DOHH2 (cell line): ENCODE results near the gene ZKSCAN2.

Experiments
- H3F3A ChIP-seq: fragments of 200-600 bp; sonication (generic), shearing (Covaris generic); 2 replicates; pipeline ENCODE4 v1.6.0; 2016; ENCODE audit warnings: antibody characterized with exemption, mild to moderate bottlenecking; ENCODE audit not compliant: control insufficient read depth, insufficient read depth
- H3K27ac ChIP-seq: fragments of 200-600 bp; sonication (generic); 2 replicates; pipeline ENCODE4 v1.5.1; 2014; ENCODE audit warnings: low read depth, mild to moderate bottlenecking, low read length, moderate library complexity
- H3K27me3 ChIP-seq: fragments of 200-600 bp; sonication (generic); 2 replicates; pipeline ENCODE4 v1.6.1; 2014; ENCODE audit warnings: mild to moderate bottlenecking, low read length, mixed read lengths; ENCODE audit not compliant: control insufficient read depth
- H3K36me3 ChIP-seq: fragments of 200-600 bp; sonication (generic); 2 replicates; pipeline ENCODE4 v1.6.1; 2014; ENCODE audit warnings: mild to moderate bottlenecking, low read length, moderate library complexity, mixed read lengths; ENCODE audit not compliant: control insufficient read depth
- H3K4me1 ChIP-seq: fragments of 200-600 bp; sonication (generic); 2 replicates; pipeline ENCODE4 v1.6.1; 2014; ENCODE audit warnings: mild to moderate bottlenecking, low read length, mixed read lengths; ENCODE audit not compliant: control insufficient read depth
- H3K4me2 ChIP-seq: fragments of 200-600 bp; sonication (generic); 2 replicates; pipeline ENCODE4 v1.6.0; 2014; ENCODE audit warnings: mild to moderate bottlenecking, low read length, moderate library complexity
- H3K4me3 ChIP-seq: fragments of 200-600 bp; sonication (generic); 2 replicates; pipeline ENCODE4 v1.5.1; 2014; ENCODE audit warnings: mild to moderate bottlenecking, low read length, mixed read lengths
- H3K79me2 ChIP-seq: fragments of 200-600 bp; sonication (generic); 2 replicates; pipeline ENCODE4 v1.6.1; 2014; ENCODE audit warnings: mild to moderate bottlenecking, low read length, mixed read lengths; ENCODE audit not compliant: control insufficient read depth
- H3K9me2 ChIP-seq: fragments of 200-600 bp; sonication (generic); replicated peaks from 2 replicates; pipeline ENCODE4 v1.6.1; 2014; ENCODE audit warnings: mild to moderate bottlenecking, low read length, mixed read lengths; ENCODE audit not compliant: control insufficient read depth
- H3K9me3 ChIP-seq: fragments of 200-600 bp; sonication (generic); 2 replicates; pipeline ENCODE4 v1.6.1; 2014; ENCODE audit warnings: antibody characterized with exemption, low read length, mixed read lengths; ENCODE audit not compliant: control insufficient read depth, insufficient read depth
- H4K20me1 ChIP-seq: fragments of 200-600 bp; sonication (generic); 2 replicates; pipeline ENCODE4 v1.6.0; 2014; ENCODE audit warnings: low read depth, mild to moderate bottlenecking, antibody characterized with exemption, low read length, moderate library complexity; ENCODE audit not compliant: control insufficient read depth, insufficient read depth
- EZH2phosphoT487 ChIP-seq: fragments of 200-600 bp; sonication (generic); IDR thresholded peaks from 2 replicates; pipeline ENCODE4 v1.6.1; 2017; ENCODE audit warnings: borderline replicate concordance, mild to moderate bottlenecking, antibody characterized with exemption, low read length, moderate library complexity, mixed read lengths
- TF ChIP-seq, protein P1 (sequence below): fragments of 200-600 bp; sonication (generic); IDR thresholded peaks from one replicate; pipeline ENCODE4 v1.5.1; 2014; ENCODE audit warnings: antibody characterized with exemption, mild to moderate bottlenecking, low read depth, low read length; ENCODE audit not compliant: poor library complexity, severe bottlenecking

Gene ZKSCAN2

DNA sequence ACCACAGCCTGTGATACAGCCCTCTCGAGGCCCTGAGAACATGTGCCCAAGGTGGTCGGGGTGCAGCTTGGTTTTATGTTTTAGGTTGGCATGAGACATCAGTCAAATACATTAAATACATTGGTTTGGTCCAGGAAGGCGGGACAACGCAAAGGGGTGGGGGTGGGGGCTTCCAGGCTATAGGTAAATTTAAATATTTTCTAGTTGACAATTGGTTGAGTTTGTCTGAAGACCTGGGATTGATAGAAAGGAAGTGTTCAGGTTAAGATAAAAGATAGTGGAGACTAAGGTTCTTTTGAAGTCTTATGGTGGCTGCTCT lies 1.2 kb upstream of the ZKSCAN2 start:
- H3K36me3 ChIP-seq, result peaks cover 54% of the 10 kb centered on the region
- H3K4me1 ChIP-seq, result peaks cover 35% of the 10 kb centered on the region
- peaks cover 72% of the 10 kb centered on the region for H3K79me2 ChIP-seq

DNA sequence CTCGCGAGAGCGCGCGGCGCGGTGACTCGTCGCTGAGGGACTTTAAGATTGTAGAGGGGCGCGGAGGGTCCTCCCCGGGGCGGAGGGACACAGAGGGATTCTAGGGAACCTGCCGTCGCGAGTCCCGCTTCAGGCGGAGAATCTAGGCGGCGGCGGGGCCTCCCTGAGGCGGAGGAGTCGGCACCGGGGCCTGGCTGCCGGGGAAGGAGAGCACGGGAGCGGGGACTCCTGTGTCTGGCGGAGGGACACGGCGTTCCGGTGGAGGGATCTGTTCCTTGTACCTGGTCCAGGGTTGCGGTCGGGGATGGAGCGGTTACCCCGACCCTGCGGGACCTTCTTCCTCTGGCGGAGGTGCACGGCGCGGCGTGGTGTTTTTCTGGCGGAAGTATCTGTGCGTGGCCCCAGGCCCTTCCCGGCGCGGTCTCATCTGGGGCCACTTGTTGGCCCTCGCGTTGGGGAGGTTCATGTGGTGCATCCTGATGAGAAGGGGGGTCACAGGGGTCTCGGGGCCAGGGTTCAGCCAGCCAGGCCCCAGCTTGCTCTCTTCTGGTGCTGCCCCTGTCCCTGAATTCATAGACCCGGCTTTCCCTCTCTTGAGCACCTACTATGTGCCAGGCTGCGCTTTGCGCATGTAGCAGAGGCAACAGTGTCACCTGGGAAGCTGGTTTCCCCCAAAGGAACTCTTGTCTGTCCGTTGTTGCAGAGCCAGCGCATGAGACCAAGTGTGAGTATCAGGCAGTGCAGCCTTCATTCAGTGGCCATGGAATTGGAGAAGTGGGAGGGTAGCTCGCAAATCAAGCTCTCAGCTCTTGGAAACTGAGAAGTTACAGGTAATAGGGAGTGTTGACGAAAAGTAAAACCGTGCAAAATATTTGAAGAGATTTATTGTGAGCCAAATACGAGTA lies 563 bp upstream of the ZKSCAN2 start:
- Histone ChIP-seq H3K4me1 (peaks cover 35% of the 10 kb centered on the region), H3K27ac (peak overlapping the region; percentile 83), H3K4me3 (peak overlapping the region; percentile 89), H3K9me2 (no peaks in the 10 kb centered on the region), H3K9me3 (no peaks in the 10 kb centered on the region), H3K79me2 (peaks cover 68% of the 10 kb centered on the region), H3K27me3 (no peaks in the 10 kb centered on the region), H3F3A (no peaks in the 10 kb centered on the region), H3K4me2 (peak overlapping the region; percentile 77), H4K20me1 (peaks cover 6% of the 10 kb centered on the region; the same call in 1 of the 2 replicates), H3K36me3 (peaks cover 54% of the 10 kb centered on the region)
- no peak; the same call in 1 of the 2 replicates for TF ChIP-seq EZH2phosphoT487
- TF ChIP-seq, protein P1, sequence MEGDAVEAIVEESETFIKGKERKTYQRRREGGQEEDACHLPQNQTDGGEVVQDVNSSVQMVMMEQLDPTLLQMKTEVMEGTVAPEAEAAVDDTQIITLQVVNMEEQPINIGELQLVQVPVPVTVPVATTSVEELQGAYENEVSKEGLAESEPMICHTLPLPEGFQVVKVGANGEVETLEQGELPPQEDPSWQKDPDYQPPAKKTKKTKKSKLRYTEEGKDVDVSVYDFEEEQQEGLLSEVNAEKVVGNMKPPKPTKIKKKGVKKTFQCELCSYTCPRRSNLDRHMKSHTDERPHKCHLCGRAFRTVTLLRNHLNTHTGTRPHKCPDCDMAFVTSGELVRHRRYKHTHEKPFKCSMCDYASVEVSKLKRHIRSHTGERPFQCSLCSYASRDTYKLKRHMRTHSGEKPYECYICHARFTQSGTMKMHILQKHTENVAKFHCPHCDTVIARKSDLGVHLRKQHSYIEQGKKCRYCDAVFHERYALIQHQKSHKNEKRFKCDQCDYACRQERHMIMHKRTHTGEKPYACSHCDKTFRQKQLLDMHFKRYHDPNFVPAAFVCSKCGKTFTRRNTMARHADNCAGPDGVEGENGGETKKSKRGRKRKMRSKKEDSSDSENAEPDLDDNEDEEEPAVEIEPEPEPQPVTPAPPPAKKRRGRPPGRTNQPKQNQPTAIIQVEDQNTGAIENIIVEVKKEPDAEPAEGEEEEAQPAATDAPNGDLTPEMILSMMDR, result no peak

More for the DNA sequence above, 1.2 kb upstream of the ZKSCAN2 start:
- Histone ChIP-seq H3K9me2 (no peaks in the 10 kb centered on the region), H3K9me3 (no peaks in the 10 kb centered on the region), H3K4me3 (peak overlapping the region; percentile 89), H3K27ac (peak overlapping the region; percentile 83), H3K4me2 (peak overlapping the region; percentile 77), H3F3A (no peaks in the 10 kb centered on the region), H4K20me1 (peaks cover 6% of the 10 kb centered on the region; the same call in 1 of the 2 replicates), H3K27me3 (no peaks in the 10 kb centered on the region)
- TF ChIP-seq, protein P1, result no peak
- TF ChIP-seq EZH2phosphoT487, result no peak

DNA sequence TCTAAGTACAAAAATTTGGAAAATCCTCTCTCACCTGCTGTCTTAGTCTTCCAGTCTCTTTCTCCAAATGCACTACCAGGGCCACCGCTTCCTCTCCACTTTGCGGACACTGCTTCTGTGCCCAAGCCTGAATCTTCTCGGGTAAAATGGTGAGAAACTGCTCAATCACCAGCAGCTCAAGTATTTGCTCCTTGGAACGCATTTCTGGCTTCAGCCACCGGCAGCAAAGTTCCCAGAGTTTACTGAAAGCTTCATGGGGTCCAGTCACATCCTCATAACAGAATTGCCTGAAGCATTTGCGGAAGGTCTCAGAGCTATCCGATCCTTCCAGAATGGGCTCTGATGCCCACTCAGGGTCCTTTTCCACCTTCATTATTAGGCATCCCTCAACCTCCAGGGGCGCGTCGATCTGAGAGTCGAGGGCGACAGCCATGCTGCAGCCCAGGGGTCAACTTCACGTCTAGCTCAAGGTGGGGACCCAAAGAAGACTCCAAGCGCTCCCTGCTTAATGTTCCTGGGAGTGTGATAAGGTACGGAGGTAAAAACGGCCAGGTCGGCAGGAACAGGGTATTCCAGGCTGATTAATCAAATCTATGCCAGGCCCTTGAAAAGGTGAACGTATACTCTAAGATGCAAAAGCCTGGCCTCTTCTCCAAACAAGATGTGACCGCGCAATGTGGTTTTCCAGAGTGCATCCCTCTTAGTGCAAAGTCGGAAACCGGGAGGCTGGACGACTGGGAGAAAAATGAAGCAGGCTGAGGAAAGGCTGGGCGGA lies 763 bp downstream of the ZKSCAN2 start:
- H3K9me3 ChIP-seq, result no peaks in the 10 kb centered on the region
- H3K4me3 ChIP-seq, result peak overlapping the region; percentile 89
- H3K36me3 ChIP-seq, result peaks cover 51% of the 10 kb centered on the region
- H3K4me2 ChIP-seq, result peak overlapping the region; percentile 83
- H4K20me1 ChIP-seq, result peaks cover 6% of the 10 kb centered on the region; the same call in 1 of the 2 replicates
- H3K79me2 ChIP-seq, result peaks cover 56% of the 10 kb centered on the region
- peaks cover 35% of the 10 kb centered on the region for H3K4me1 ChIP-seq
- no peaks in the 10 kb centered on the region for H3F3A ChIP-seq
- no peaks in the 10 kb centered on the region for H3K27me3 ChIP-seq
- peak overlapping the region; percentile 83; the same call in 1 of the 2 replicates for H3K27ac ChIP-seq
- no peaks in the 10 kb centered on the region for H3K9me2 ChIP-seq
- TF ChIP-seq, protein P1, result no peak
- no peak for TF ChIP-seq EZH2phosphoT487
